ENCODE data around the gene CAMK1D. TPM values are rescaled to one million over a fixed set of nuclear protein-coding genes. Genes with fewer than 3 reads are reported as not detected.

The CAMK1D gene
- total RNA-seq, 1 experiment from 2014 or later: 10.2 TPM

- ATAC-seq: no peak
- POLR2A ChIA-PET: interaction anchor here (0.6 kb wide), 1 partner anchor 240 kb away, joined by 5 read pairs; no protein-coding TSS in a partner anchor
- Mint-ChIP-seq H3K4me1 (peaks cover 37% of the 10 kb centered on the region), H3K9me3 (peaks cover 14% of the 10 kb centered on the region), H3K27me3 (ENCODE audit: low read depth) (no peaks in the 10 kb centered on the region; the same call in 1 of the 2 replicates), H3K36me3 (peaks cover 14% of the 10 kb centered on the region), H3K27ac (no peak overlapping the region), H3K4me3 (no peak overlapping the region)
- TF ChIP-seq HMGA2 (CRISPR knock-in tag; IDR thresholded peaks at IDR 0.05) (no peak), GABPB1 (CRISPR knock-in tag; IDR thresholded peaks at IDR 0.05) (no peak)
- CTCF ChIA-PET: interaction anchor here (0.5 to 2.0 kb wide), 10 partner anchors 125 to 229 kb away, joined by 3 to 12 read pairs (median 4); partner anchors contain the start of gene CAMK1D
- DNase-seq (ENCODE audit: low spot score): no peak
Observed at GRCh38 chr10:12484002-12484918, 134.9 kb downstream of the CAMK1D start.

- H3K4me1 Mint-ChIP-seq: peaks cover 44% of the 10 kb centered on the region
- ChIA-PET POLR2A (interaction anchor here (0.6 kb wide), 1 partner anchor 145 kb away, joined by 4 read pairs; no protein-coding TSS in a partner anchor), CTCF (interaction anchor here (0.5 to 2.0 kb wide), 8 partner anchors 111 to 228 kb away, joined by 3 to 12 read pairs (median 4); partner anchors contain the start of gene CAMK1D)
- ATAC-seq: peak; percentile 78
- peaks cover 14% of the 10 kb centered on the region for H3K36me3 Mint-ChIP-seq
- H3K9me3 Mint-ChIP-seq: peaks cover 14% of the 10 kb centered on the region
- H3K4me3 Mint-ChIP-seq: no peak overlapping the region
- DNase-seq (ENCODE audit: low spot score): peak; percentile 43
- no peaks in the 10 kb centered on the region; the same call in 1 of the 2 replicates for H3K27me3 Mint-ChIP-seq (ENCODE audit: low read depth)
- peak overlapping the region; percentile 74 for H3K27ac Mint-ChIP-seq
- TF ChIP-seq ATF6 (CRISPR knock-in tag; IDR thresholded peaks at IDR 0.05) (no peak), MAX (CRISPR knock-in tag; IDR thresholded peaks at IDR 0.05) (no peak), NFE2L1 (CRISPR knock-in tag; IDR thresholded peaks at IDR 0.05) (no peak), IRF2 (CRISPR knock-in tag; IDR thresholded peaks at IDR 0.05; ENCODE audit: borderline replicate concordance, low read depth) (no peak), RORB (CRISPR knock-in tag; IDR thresholded peaks at IDR 0.05) (no peak), ATF1 (CRISPR knock-in tag; IDR thresholded peaks at IDR 0.05) (no peak), E2F5 (CRISPR knock-in tag; IDR thresholded peaks at IDR 0.05) (no peak), GABPB1 (CRISPR knock-in tag; IDR thresholded peaks at IDR 0.05) (no peak), E2F4 (CRISPR knock-in tag; IDR thresholded peaks at IDR 0.05; ENCODE audit: borderline replicate concordance, low read depth) (no peak), CREM (CRISPR knock-in tag; IDR thresholded peaks at IDR 0.05) (no peak)
- TF ChIP-seq, protein P1, sequence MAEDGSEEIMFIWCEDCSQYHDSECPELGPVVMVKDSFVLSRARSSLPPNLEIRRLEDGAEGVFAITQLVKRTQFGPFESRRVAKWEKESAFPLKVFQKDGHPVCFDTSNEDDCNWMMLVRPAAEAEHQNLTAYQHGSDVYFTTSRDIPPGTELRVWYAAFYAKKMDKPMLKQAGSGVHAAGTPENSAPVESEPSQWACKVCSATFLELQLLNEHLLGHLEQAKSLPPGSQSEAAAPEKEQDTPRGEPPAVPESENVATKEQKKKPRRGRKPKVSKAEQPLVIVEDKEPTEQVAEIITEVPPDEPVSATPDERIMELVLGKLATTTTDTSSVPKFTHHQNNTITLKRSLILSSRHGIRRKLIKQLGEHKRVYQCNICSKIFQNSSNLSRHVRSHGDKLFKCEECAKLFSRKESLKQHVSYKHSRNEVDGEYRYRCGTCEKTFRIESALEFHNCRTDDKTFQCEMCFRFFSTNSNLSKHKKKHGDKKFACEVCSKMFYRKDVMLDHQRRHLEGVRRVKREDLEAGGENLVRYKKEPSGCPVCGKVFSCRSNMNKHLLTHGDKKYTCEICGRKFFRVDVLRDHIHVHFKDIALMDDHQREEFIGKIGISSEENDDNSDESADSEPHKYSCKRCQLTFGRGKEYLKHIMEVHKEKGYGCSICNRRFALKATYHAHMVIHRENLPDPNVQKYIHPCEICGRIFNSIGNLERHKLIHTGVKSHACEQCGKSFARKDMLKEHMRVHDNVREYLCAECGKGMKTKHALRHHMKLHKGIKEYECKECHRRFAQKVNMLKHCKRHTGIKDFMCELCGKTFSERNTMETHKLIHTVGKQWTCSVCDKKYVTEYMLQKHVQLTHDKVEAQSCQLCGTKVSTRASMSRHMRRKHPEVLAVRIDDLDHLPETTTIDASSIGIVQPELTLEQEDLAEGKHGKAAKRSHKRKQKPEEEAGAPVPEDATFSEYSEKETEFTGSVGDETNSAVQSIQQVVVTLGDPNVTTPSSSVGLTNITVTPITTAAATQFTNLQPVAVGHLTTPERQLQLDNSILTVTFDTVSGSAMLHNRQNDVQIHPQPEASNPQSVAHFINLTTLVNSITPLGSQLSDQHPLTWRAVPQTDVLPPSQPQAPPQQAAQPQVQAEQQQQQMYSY (CRISPR knock-in tag; IDR thresholded peaks at IDR 0.05): no peak
- TF ChIP-seq, protein P2, sequence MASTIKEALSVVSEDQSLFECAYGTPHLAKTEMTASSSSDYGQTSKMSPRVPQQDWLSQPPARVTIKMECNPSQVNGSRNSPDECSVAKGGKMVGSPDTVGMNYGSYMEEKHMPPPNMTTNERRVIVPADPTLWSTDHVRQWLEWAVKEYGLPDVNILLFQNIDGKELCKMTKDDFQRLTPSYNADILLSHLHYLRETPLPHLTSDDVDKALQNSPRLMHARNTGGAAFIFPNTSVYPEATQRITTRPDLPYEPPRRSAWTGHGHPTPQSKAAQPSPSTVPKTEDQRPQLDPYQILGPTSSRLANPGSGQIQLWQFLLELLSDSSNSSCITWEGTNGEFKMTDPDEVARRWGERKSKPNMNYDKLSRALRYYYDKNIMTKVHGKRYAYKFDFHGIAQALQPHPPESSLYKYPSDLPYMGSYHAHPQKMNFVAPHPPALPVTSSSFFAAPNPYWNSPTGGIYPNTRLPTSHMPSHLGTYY (CRISPR knock-in tag; IDR thresholded peaks at IDR 0.05): no peak
- TF ChIP-seq, protein P3, sequence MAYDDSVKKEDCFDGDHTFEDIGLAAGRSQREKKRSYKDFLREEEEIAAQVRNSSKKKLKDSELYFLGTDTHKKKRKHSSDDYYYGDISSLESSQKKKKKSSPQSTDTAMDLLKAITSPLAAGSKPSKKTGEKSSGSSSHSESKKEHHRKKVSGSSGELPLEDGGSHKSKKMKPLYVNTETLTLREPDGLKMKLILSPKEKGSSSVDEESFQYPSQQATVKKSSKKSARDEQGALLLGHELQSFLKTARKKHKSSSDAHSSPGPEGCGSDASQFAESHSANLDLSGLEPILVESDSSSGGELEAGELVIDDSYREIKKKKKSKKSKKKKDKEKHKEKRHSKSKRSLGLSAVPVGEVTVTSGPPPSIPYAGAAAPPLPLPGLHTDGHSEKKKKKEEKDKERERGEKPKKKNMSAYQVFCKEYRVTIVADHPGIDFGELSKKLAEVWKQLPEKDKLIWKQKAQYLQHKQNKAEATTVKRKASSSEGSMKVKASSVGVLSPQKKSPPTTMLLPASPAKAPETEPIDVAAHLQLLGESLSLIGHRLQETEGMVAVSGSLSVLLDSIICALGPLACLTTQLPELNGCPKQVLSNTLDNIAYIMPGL (CRISPR knock-in tag; IDR thresholded peaks at IDR 0.05): no peak
- TF ChIP-seq, protein P4, sequence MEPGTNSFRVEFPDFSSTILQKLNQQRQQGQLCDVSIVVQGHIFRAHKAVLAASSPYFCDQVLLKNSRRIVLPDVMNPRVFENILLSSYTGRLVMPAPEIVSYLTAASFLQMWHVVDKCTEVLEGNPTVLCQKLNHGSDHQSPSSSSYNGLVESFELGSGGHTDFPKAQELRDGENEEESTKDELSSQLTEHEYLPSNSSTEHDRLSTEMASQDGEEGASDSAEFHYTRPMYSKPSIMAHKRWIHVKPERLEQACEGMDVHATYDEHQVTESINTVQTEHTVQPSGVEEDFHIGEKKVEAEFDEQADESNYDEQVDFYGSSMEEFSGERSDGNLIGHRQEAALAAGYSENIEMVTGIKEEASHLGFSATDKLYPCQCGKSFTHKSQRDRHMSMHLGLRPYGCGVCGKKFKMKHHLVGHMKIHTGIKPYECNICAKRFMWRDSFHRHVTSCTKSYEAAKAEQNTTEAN (CRISPR knock-in tag; IDR thresholded peaks at IDR 0.05): no peak
- TF ChIP-seq, protein P5, sequence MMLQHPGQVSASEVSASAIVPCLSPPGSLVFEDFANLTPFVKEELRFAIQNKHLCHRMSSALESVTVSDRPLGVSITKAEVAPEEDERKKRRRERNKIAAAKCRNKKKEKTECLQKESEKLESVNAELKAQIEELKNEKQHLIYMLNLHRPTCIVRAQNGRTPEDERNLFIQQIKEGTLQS (CRISPR knock-in tag; conservative IDR thresholded peaks at IDR 0.05): no peak
Observed at GRCh38 chr10:12484941-12485805, 135.8 kb downstream of the CAMK1D start.

Data from WTC11 (cell line).